ENCODE measurements around the gene GFOD1.
"Not testable (repeated sequence)": the region's sequence is repeated elsewhere in the genome, so short reads cannot be mapped to it uniquely, and the experiment has no call there.

The GFOD1 gene

GRCh38 chr6:13328875-13329183 lies 158.6 kb downstream of the GFOD1 start:
- H3K4me1 ChIP-seq (ENCODE audit: control insufficient read depth, insufficient read depth, low read length, poor library complexity, severe bottlenecking) = peaks cover 4% of the 10 kb centered on the region
- no peaks in the 10 kb centered on the region for H3K9me3 ChIP-seq (ENCODE audit: control insufficient read depth, low read length)
- peaks cover 24% of the 10 kb centered on the region for H3K36me3 ChIP-seq (ENCODE audit: control insufficient read depth, insufficient read depth, low read length)
- 0% methylated on average over 1 of the region's 2 CpGs for WGBS, 2 experiments (ENCODE audit: insufficient coverage in 2 of 2)
- H3K27ac ChIP-seq (ENCODE audit: low read depth, low read length, severe bottlenecking) = peak overlapping the region; percentile 92
- H3K4me3 ChIP-seq (ENCODE audit: extremely low read depth, insufficient read depth, low read length, poor library complexity, severe bottlenecking) = peak overlapping the region; percentile 87

- Histone ChIP-seq H3K4me3 (ENCODE audit: extremely low read depth, insufficient read depth, low read length, poor library complexity, severe bottlenecking) (peak within 1 kb of the TSS; percentile 87), H3K27ac (ENCODE audit: low read depth, low read length, severe bottlenecking) (peak within 1 kb of the TSS; percentile 92), H3K4me1 (ENCODE audit: control insufficient read depth, insufficient read depth, low read length, poor library complexity, severe bottlenecking) (peaks cover 4% of the 10 kb centered on the region), H3K36me3 (ENCODE audit: control insufficient read depth, insufficient read depth, low read length) (peaks cover 30% of the 10 kb centered on the region), H3K9me3 (ENCODE audit: control insufficient read depth, low read length) (no peaks in the 10 kb centered on the region)
- 0% methylated on average over 43 to 53 of the region's 63 CpGs for WGBS, 2 experiments (ENCODE audit: insufficient coverage in 2 of 2)
These were observed 159.1 kb downstream of the GFOD1 start, which contains the start of gene TBC1D7 for GRCh38 chr6:13328076-13328874. Gene TBC1D7, minus strand, starts transcription at chr6:13328537. Its CDS starts 1,639 bp downstream, at chr6:13326898.

- Histone ChIP-seq H3K36me3 (ENCODE audit: control insufficient read depth, insufficient read depth, low read length) (peaks cover 36% of the 10 kb centered on the region), H3K4me3 (ENCODE audit: extremely low read depth, insufficient read depth, low read length, poor library complexity, severe bottlenecking) (peak overlapping the region; percentile 87), H3K27ac (ENCODE audit: low read depth, low read length, severe bottlenecking) (peak overlapping the region; percentile 92), H3K9me3 (ENCODE audit: control insufficient read depth, low read length) (no peaks in the 10 kb centered on the region), H3K4me1 (ENCODE audit: control insufficient read depth, insufficient read depth, low read length, poor library complexity, severe bottlenecking) (peaks cover 4% of the 10 kb centered on the region)
- 0 to 8% methylated on average over 7 of the region's 10 CpGs for WGBS, 2 experiments (ENCODE audit: insufficient coverage in 2 of 2)
These were observed 159.7 kb downstream of the GFOD1 start for GRCh38 chr6:13327691-13328075.

- H3K9me3 ChIP-seq (ENCODE audit: control insufficient read depth, low read length); H3K4me1 ChIP-seq (ENCODE audit: control insufficient read depth, insufficient read depth, low read length, poor library complexity, severe bottlenecking); H3K4me3 ChIP-seq (ENCODE audit: extremely low read depth, insufficient read depth, low read length, poor library complexity, severe bottlenecking); H3K27ac ChIP-seq (ENCODE audit: low read depth, low read length, severe bottlenecking): not testable (repeated sequence)
- WGBS, 2 experiments (ENCODE audit: insufficient coverage in 2 of 2) = no CpG with 5 or more reads among the region's 3 CpGs
- peaks cover 51% of the 10 kb centered on the region for H3K36me3 ChIP-seq (ENCODE audit: control insufficient read depth, insufficient read depth, low read length)
These were observed 161.3 kb downstream of the GFOD1 start for GRCh38 chr6:13326031-13326586.

- peaks cover 93% of the 10 kb centered on the region for H3K36me3 ChIP-seq (ENCODE audit: control insufficient read depth, insufficient read depth, low read length)
- no peaks in the 10 kb centered on the region for H3K9me3 ChIP-seq (ENCODE audit: control insufficient read depth, low read length)
- no peak overlapping the region for H3K4me3 ChIP-seq (ENCODE audit: extremely low read depth, insufficient read depth, low read length, poor library complexity, severe bottlenecking)
- H3K27ac ChIP-seq (ENCODE audit: low read depth, low read length, severe bottlenecking) = no peak overlapping the region
- H3K4me1 ChIP-seq (ENCODE audit: control insufficient read depth, insufficient read depth, low read length, poor library complexity, severe bottlenecking) = no peaks in the 10 kb centered on the region
- 89 to 100% methylated on average over 1 to 4 of the region's 5 CpGs for WGBS, 2 experiments (ENCODE audit: insufficient coverage in 2 of 2)
These were observed 167.4 kb downstream of the GFOD1 start for GRCh38 chr6:13319891-13320564.

- Histone ChIP-seq H3K36me3 (ENCODE audit: control insufficient read depth, insufficient read depth, low read length) (peaks cover 93% of the 10 kb centered on the region), H3K27ac (ENCODE audit: low read depth, low read length, severe bottlenecking) (no peak overlapping the region), H3K4me3 (ENCODE audit: extremely low read depth, insufficient read depth, low read length, poor library complexity, severe bottlenecking) (no peak overlapping the region), H3K4me1 (ENCODE audit: control insufficient read depth, insufficient read depth, low read length, poor library complexity, severe bottlenecking) (no peaks in the 10 kb centered on the region), H3K9me3 (ENCODE audit: control insufficient read depth, low read length) (no peaks in the 10 kb centered on the region)
- WGBS, 2 experiments (ENCODE audit: insufficient coverage in 2 of 2) = 89 to 97% methylated on average over 2 of the region's 2 CpGs
These were observed 168.6 kb downstream of the GFOD1 start for GRCh38 chr6:13318821-13319220.

GRCh38 chr6:13315896-13316295 lies 171.5 kb downstream of the GFOD1 start:
- H3K4me3 ChIP-seq (ENCODE audit: extremely low read depth, insufficient read depth, low read length, poor library complexity, severe bottlenecking) = no peak overlapping the region
- no peak overlapping the region for H3K27ac ChIP-seq (ENCODE audit: low read depth, low read length, severe bottlenecking)
- peaks cover 86% of the 10 kb centered on the region for H3K36me3 ChIP-seq (ENCODE audit: control insufficient read depth, insufficient read depth, low read length)
- H3K9me3 ChIP-seq (ENCODE audit: control insufficient read depth, low read length) = no peaks in the 10 kb centered on the region
- H3K4me1 ChIP-seq (ENCODE audit: control insufficient read depth, insufficient read depth, low read length, poor library complexity, severe bottlenecking) = no peaks in the 10 kb centered on the region
- 91 to 98% methylated on average over 5 of the region's 5 CpGs for WGBS, 2 experiments (ENCODE audit: insufficient coverage in 2 of 2)

- Histone ChIP-seq H3K4me1 (ENCODE audit: control insufficient read depth, insufficient read depth, low read length, poor library complexity, severe bottlenecking) (no peaks in the 10 kb centered on the region), H3K27ac (ENCODE audit: low read depth, low read length, severe bottlenecking) (no peak overlapping the region), H3K36me3 (ENCODE audit: control insufficient read depth, insufficient read depth, low read length) (peaks cover 79% of the 10 kb centered on the region), H3K9me3 (ENCODE audit: control insufficient read depth, low read length) (no peaks in the 10 kb centered on the region), H3K4me3 (ENCODE audit: extremely low read depth, insufficient read depth, low read length, poor library complexity, severe bottlenecking) (no peak overlapping the region)
These were observed 172.6 kb downstream of the GFOD1 start for GRCh38 chr6:13314806-13315205.

- Histone ChIP-seq H3K27ac (ENCODE audit: low read depth, low read length, severe bottlenecking) (no peak overlapping the region), H3K4me1 (ENCODE audit: control insufficient read depth, insufficient read depth, low read length, poor library complexity, severe bottlenecking) (no peaks in the 10 kb centered on the region), H3K4me3 (ENCODE audit: extremely low read depth, insufficient read depth, low read length, poor library complexity, severe bottlenecking) (no peak overlapping the region), H3K36me3 (ENCODE audit: control insufficient read depth, insufficient read depth, low read length) (peaks cover 76% of the 10 kb centered on the region), H3K9me3 (ENCODE audit: control insufficient read depth, low read length) (no peaks in the 10 kb centered on the region)
- no CpG with 5 or more reads among the region's 1 CpG for WGBS, 2 experiments (ENCODE audit: insufficient coverage in 2 of 2)
These were observed 176.2 kb downstream of the GFOD1 start for GRCh38 chr6:13311155-13311554.

- Histone ChIP-seq H3K36me3 (ENCODE audit: control insufficient read depth, insufficient read depth, low read length) (peaks cover 74% of the 10 kb centered on the region), H3K4me3 (ENCODE audit: extremely low read depth, insufficient read depth, low read length, poor library complexity, severe bottlenecking) (no peak overlapping the region)
These were observed 179.1 kb downstream of the GFOD1 start for GRCh38 chr6:13308332-13308731.

More at GRCh38 chr6:13308332-13308731, 179.1 kb downstream of the GFOD1 start:
- WGBS, 2 experiments (ENCODE audit: insufficient coverage in 2 of 2) = 100% methylated on average over 1 of the region's 1 CpG; no CpG with 5 or more reads in 1 of the 2 experiments
- Histone ChIP-seq H3K9me3 (ENCODE audit: control insufficient read depth, low read length) (no peaks in the 10 kb centered on the region), H3K4me1 (ENCODE audit: control insufficient read depth, insufficient read depth, low read length, poor library complexity, severe bottlenecking) (peaks cover 9% of the 10 kb centered on the region), H3K27ac (ENCODE audit: low read depth, low read length, severe bottlenecking) (no peak overlapping the region)

Data from mesodermal cell (in vitro differentiated cells).